Tibial nerve (tissue), 3 donors: Measurements from ENCODE around the gene B4GALT3.

Experiments
- POLR2A ChIP-seq, 2 donors: fragments of 450-650 bp; IDR thresholded peaks; one replicate each; pipeline ENCODE4 v1.6.1; 2017; ENCODE audit warnings: antibody characterized with exemption in 2 of 2, mild to moderate bottlenecking in 2 of 2, moderate library complexity in 2 of 2
- TF ChIP-seq, protein P1 (sequence below), 5 experiments: fragments of 200-600 bp in 3 of 5; fragments of 450-650 bp in 2 of 5; sonication (generic) in 3 of 5; IDR thresholded peaks; one replicate each; pipeline ENCODE4 v1.5.1; 2016 to 2019; ENCODE audit warnings: antibody characterized with exemption in 5 of 5, mild to moderate bottlenecking in 3 of 5, moderate library complexity in 2 of 5

DNA sequence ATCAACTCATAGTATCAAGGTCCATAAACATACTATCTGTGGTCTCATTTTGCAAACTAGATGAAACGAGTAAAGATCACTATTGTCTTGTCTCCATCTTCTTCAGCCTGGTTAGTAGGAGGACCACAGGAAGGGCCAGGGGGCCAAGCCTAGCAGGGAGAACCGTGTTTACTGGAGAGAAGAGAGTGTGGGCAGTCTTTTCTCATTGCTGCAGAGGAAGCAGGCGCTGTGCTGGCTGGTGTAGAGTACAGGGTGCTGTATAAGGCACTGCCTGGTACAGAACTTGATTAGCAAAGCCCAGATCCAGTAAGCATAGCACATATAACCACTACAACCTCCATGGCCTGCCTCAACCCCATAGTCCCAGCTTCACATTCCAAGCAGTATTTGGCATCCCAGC, 10.0 kb upstream of the B4GALT3 start:
- TF ChIP-seq, protein P1, sequence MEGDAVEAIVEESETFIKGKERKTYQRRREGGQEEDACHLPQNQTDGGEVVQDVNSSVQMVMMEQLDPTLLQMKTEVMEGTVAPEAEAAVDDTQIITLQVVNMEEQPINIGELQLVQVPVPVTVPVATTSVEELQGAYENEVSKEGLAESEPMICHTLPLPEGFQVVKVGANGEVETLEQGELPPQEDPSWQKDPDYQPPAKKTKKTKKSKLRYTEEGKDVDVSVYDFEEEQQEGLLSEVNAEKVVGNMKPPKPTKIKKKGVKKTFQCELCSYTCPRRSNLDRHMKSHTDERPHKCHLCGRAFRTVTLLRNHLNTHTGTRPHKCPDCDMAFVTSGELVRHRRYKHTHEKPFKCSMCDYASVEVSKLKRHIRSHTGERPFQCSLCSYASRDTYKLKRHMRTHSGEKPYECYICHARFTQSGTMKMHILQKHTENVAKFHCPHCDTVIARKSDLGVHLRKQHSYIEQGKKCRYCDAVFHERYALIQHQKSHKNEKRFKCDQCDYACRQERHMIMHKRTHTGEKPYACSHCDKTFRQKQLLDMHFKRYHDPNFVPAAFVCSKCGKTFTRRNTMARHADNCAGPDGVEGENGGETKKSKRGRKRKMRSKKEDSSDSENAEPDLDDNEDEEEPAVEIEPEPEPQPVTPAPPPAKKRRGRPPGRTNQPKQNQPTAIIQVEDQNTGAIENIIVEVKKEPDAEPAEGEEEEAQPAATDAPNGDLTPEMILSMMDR (IDR thresholded peaks at IDR 0.05): no peak
- no peak for TF ChIP-seq POLR2A (IDR thresholded peaks at IDR 0.05)
